Upper lobe of left lung (tissue), 6 donors: ENCODE data around the gene CCDC86. TPM values are rescaled to one million over a fixed set of nuclear protein-coding genes. Genes with fewer than 3 reads are reported as not detected.

Experiments
- ATAC-seq, 2 donors: fragments of 200-7000 bp; cut with Tn5 transposase; one replicate each; pipeline ENCODE4 v1.9.1; 2022; ENCODE audit warnings: mild to moderate bottlenecking in 2 of 2, moderate library complexity in 2 of 2; ENCODE audit not compliant: low FRiP score in 2 of 2
- DNase-seq, 2 donors: peaks; one replicate each; pipeline ENCODE4 v3.0.0-alpha.2; 2019 to 2020
- H3K27ac ChIP-seq, 4 donors: fragments of 200-600 bp; sonication (generic); one replicate each; pipeline ENCODE4 v1.5.1; 2016 to 2019
- H3K27me3 ChIP-seq, 4 donors: fragments of 200-600 bp; sonication (generic); one replicate each; pipeline ENCODE4 v1.5.1; 2017 to 2019
- H3K36me3 ChIP-seq, 4 donors: fragments of 200-600 bp; sonication (generic); one replicate each; pipeline ENCODE4 v1.5.1; 2016 to 2019
- H3K4me1 ChIP-seq, 4 donors: fragments of 200-600 bp; sonication (generic); one replicate each; pipeline ENCODE4 v1.5.1; 2018 to 2019
- H3K4me3 ChIP-seq, 4 donors: fragments of 200-600 bp; sonication (generic); one replicate each; pipeline ENCODE4 v1.5.1; 2017 to 2019; ENCODE audit warnings: mild to moderate bottlenecking in 2 of 4, moderate library complexity in 1 of 4
- H3K9me3 ChIP-seq, 4 donors: fragments of 200-600 bp; sonication (generic); one replicate each; pipeline ENCODE4 v1.5.1; 2018 to 2019
- EP300 ChIP-seq, 4 donors: sonication (generic); formaldehyde crosslinking; IDR thresholded peaks; one replicate each; pipeline ENCODE4 v1.5.1; 2017; ENCODE audit warnings: antibody characterized with exemption in 4 of 4, control low read depth in 2 of 4
- POLR2A ChIP-seq, 4 donors: fragments of 450-650 bp; IDR thresholded peaks; one replicate each; pipeline ENCODE4 v1.5.1; 2016 to 2017; ENCODE audit warnings: antibody characterized with exemption in 4 of 4, mild to moderate bottlenecking in 2 of 4
- POLR2AphosphoS5 ChIP-seq, 2 donors: sonication (generic); formaldehyde crosslinking; IDR thresholded peaks; one replicate each; pipeline ENCODE4 v1.5.1; 2017; ENCODE audit warnings: antibody characterized with exemption in 2 of 2
- WGBS, 2 donors: methylation state at CpG; one replicate each; pipeline ENCODE4 v1.1.5; 2017 to 2018; 5-methylcytosine and 5-hydroxymethylcytosine counted together
- total RNA-seq, 6 donors: library from RNA; depleted of rRNA in 4 of 6; stranded (reverse); fragments of >200 nt in 4 of 6; gene quantifications; one replicate each; pipeline versions ENCODE4 v1.1.0 to v1.2.1, GENCODE V29; 2016 to 2021
- TF ChIP-seq, protein P1 (sequence below), 6 experiments: fragments of 450-650 bp in 4 of 6; fragments of 200-600 bp in 2 of 6; sonication (generic) in 2 of 6; IDR thresholded peaks; one replicate each; pipeline ENCODE4 v1.5.1; 2016 to 2019; ENCODE audit warnings: antibody characterized with exemption in 6 of 6
- donor health status: DM: no; HTN: no; CAD: no; lungs with moderate emphysema.
- donor health status: DM: no; HTN: yes; CAD: no; lungs with severe emphysema.

The CCDC86 gene
- total RNA-seq, 6 donors from 2014 or later: 9.0 to 25.1 (median 17.9) TPM

DNA sequence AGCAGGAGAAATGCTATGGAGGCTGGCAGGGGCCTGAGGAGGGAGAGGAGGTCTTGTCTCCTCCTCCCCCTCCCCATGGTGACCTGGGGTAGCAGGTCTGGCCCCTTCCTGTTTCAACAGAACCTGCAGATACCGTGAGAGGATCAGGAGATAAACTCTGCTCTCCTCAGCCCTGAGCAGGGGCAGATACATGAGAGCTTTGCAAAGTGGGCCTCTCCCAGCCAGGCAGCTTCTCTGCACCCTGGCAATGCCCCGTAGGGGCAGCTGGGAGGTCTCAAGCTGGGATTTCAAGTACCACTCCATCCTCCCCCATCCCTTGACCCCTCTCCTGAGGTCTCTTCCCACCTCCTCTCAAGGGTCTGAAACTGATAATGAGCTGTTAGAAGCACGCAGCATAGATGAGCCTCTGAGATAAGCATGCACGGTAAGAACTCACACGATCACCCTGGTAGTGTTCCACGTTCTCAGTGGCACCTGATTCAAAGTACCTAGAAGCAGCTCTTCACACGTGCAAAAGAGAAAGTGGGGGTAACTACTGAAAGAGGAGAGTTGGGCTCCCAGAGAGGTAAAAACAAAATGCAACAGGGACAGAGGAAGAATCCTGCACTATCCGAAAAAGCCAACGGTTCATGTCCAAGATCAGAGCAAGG is 4.9 kb upstream of the CCDC86 start:
- 59 to 62% methylated on average over 8 to 9 of the region's 9 CpGs for WGBS, 2 donors
- ATAC-seq (no peak), DNase-seq (no peak)
- TF ChIP-seq EP300 (IDR thresholded peaks at IDR 0.05) (no peak), POLR2AphosphoS5 (IDR thresholded peaks at IDR 0.05) (no peak), POLR2A (IDR thresholded peaks at IDR 0.05) (no peak)
- TF ChIP-seq, protein P1, sequence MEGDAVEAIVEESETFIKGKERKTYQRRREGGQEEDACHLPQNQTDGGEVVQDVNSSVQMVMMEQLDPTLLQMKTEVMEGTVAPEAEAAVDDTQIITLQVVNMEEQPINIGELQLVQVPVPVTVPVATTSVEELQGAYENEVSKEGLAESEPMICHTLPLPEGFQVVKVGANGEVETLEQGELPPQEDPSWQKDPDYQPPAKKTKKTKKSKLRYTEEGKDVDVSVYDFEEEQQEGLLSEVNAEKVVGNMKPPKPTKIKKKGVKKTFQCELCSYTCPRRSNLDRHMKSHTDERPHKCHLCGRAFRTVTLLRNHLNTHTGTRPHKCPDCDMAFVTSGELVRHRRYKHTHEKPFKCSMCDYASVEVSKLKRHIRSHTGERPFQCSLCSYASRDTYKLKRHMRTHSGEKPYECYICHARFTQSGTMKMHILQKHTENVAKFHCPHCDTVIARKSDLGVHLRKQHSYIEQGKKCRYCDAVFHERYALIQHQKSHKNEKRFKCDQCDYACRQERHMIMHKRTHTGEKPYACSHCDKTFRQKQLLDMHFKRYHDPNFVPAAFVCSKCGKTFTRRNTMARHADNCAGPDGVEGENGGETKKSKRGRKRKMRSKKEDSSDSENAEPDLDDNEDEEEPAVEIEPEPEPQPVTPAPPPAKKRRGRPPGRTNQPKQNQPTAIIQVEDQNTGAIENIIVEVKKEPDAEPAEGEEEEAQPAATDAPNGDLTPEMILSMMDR (IDR thresholded peaks at IDR 0.05): no peak
- Histone ChIP-seq H3K27ac (no peak overlapping the region), H3K27me3 (no peaks in the 10 kb centered on the region), H3K9me3 (no peaks in the 10 kb centered on the region), H3K4me3 (no peak overlapping the region), H3K4me1 (peaks cover 6 to 13% (median 9%) of the 10 kb centered on the region in 4 donors), H3K36me3 (no peaks in the 10 kb centered on the region)

DNA sequence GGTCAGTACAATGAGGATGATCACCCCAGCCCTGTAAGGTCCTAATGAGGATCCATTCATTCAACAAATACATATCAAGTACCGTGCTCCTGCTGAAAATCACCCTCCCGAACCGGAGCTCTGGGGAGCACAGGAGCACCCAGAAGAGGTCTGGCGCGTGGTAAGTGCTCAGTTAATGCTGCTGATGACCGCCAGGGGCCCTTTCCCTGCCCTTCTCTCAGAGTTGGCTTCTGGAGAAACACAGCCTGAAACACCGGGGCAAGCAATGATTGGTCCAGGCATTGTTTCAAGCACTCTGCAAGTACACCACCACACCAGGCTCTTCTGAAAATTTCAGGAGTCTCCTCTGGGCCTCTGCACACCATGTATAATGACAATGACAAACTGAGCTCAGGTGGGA is 3.8 kb upstream of the CCDC86 start:
- ATAC-seq (no peak), DNase-seq (no peak)
- H3K9me3 ChIP-seq: no peaks in the 10 kb centered on the region
- 73 to 80% methylated on average over 7 of the region's 7 CpGs for whole genome bisulfite sequencing, 2 donors
- no peaks in the 10 kb centered on the region for H3K27me3 ChIP-seq
- no peak overlapping the region for H3K4me3 ChIP-seq
- H3K4me1 ChIP-seq: peaks cover 6 to 24% (median 17%) of the 10 kb centered on the region in 4 donors
- H3K36me3 ChIP-seq: no peaks in the 10 kb centered on the region
- TF ChIP-seq, protein P1 (IDR thresholded peaks at IDR 0.05): no peak
- TF ChIP-seq POLR2AphosphoS5 (IDR thresholded peaks at IDR 0.05): no peak
- TF ChIP-seq POLR2A (IDR thresholded peaks at IDR 0.05): no peak
- no peak for TF ChIP-seq EP300 (IDR thresholded peaks at IDR 0.05)
- no peak overlapping the region for H3K27ac ChIP-seq

DNA sequence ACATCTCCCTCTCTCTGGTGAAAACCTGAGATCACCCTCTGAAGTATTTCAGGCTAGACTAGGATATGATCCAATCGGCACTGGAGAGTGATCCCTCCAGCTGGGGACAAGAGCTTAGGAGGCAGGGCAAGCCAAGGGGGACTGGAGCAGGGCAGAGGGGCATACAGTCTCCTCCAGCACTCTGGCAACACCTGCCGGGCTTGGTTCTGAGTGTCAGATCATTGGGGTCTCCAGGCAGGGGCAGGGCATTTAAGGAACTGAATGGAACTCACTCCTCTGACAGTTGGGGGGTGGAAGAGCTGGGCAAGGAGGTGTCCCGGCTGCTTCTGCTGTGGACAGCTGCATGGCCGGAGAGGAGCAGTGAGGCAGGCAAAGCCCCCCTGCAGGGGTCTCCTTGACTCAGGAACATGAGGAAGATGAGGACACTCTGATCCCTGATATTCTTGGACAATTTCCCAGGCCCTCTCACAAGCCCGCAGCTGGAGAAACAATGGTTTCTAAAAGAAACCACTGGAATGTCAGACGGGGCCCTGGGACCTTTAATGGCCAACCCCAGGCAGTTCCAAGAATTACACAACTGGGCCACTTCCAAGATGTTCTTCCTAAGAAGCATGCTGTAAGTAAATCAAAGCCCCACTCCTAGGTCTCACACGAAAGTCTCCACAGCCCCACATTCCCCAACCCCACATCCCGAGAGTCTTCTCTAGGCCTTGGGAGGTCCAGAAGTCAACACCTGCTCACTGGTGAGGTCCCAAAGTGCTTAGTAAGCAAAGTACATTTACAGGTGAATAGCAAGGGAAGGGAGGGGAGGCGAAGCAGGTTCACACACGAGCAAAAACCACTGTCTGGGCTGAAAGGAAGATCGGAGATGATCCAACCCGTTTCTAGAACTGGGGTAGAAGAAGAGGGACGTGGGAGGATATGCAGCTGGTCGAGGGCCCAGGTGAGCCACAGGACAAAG is 1.2 kb upstream of the CCDC86 start:
- no peaks in the 10 kb centered on the region for H3K9me3 ChIP-seq
- H3K27me3 ChIP-seq: no peaks in the 10 kb centered on the region
- 73 to 81% methylated on average over 11 to 14 of the region's 14 CpGs for WGBS, 2 donors
- TF ChIP-seq, protein P1 (IDR thresholded peaks at IDR 0.05): no peak
- TF ChIP-seq POLR2AphosphoS5 (IDR thresholded peaks at IDR 0.05) (no peak), EP300 (IDR thresholded peaks at IDR 0.05) (no peak), POLR2A (IDR thresholded peaks at IDR 0.05) (no peak)
- H3K4me3 ChIP-seq: no peak overlapping the region
- H3K27ac ChIP-seq: peak overlapping the region in 1 of 4 donors; percentile 52
- peaks cover 21 to 44% (median 31%) of the 10 kb centered on the region in 4 donors for H3K4me1 ChIP-seq
- DNase-seq (no peak), ATAC-seq (peak in 1 of 2 donors; percentile 77)
- no peaks in the 10 kb centered on the region for H3K36me3 ChIP-seq

DNA sequence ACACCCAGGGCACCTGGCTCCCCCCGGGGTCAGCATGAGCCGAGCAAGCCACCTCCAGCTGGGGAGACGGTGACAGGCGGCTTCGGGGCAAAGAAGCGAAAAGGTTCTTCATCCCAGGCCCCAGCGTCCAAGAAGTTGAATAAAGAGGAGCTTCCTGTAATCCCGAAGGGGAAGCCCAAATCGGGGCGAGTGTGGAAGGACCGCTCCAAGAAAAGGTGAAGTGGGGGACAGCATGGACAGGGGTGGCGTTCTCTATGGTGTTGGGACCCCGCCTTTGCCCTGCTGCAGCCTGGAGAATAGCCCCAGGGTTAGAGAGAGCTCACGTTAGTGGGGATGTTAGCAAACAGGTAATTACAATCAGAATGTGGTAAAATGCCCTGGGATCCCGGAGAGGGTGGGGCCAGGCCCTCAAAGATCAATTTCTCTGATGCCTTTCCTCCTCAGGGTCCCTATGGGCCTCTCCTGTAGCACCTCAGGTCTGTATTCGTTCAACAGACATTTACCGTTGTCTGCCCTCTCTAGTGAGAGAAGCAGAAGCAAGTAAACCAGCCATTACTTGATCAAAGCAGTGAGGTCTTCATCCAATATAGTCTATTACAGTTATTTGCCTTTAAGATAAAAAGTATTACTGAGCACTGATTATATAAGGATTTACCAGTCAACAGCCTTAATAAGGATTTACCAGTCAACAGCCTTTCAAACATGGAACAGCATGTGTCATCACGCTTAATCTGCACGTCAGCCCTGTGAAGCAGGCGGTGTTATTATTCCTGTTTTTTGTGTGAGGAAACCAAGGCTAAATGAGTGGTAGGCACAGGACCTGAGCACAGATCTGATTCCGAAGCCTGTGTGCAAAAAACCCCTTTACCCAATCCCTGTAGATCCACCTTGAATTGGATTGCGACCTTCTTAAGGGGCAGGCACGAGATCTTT is 1.0 kb downstream of the CCDC86 start:
- DNase-seq (no peak), ATAC-seq (no peak)
- peaks cover 21 to 44% (median 31%) of the 10 kb centered on the region in 4 donors for H3K4me1 ChIP-seq
- 14 to 18% methylated on average over 21 to 23 of the region's 23 CpGs for WGBS, 2 donors
- TF ChIP-seq, protein P1 (IDR thresholded peaks at IDR 0.05): no peak
- no peak for TF ChIP-seq POLR2A (IDR thresholded peaks at IDR 0.05)
- no peak for TF ChIP-seq EP300 (IDR thresholded peaks at IDR 0.05)
- no peak for TF ChIP-seq POLR2AphosphoS5 (IDR thresholded peaks at IDR 0.05)
- peaks cover 0 to 5% (median 2%) of the 10 kb centered on the region in 4 donors for H3K36me3 ChIP-seq
- H3K4me3 ChIP-seq: peak overlapping the region; percentile 80 to 96 (median 84)
- H3K27ac ChIP-seq: peak overlapping the region in 3 of 4 donors; percentile 64 to 74 (median 73)
- H3K9me3 ChIP-seq: no peaks in the 10 kb centered on the region
- H3K27me3 ChIP-seq: no peaks in the 10 kb centered on the region
